GM12878 (cell line): Measurements from ENCODE around the gene THAP9. TPM values are rescaled to one million over a fixed set of nuclear protein-coding genes. Genes with fewer than 3 reads are reported as not detected.
A peak's percentile ranks its signal among the peaks of the same experiment; 100 is the strongest.

ENCODE experiments used
- ATAC-seq: fragments of 200-7000 bp; cut with Tn5 transposase; 3 replicates; pipeline ENCODE4 v1.9.1; 2020; ENCODE audit warnings: mild to moderate bottlenecking, moderate library complexity
- BruUV-seq: library from RNA; stranded (reverse); fragments of 400-500 nt; replicated peaks from 2 replicates; lab custom pipeline; 2021; lab: Mats Ljungman, UMichigan
- CTCF ChIA-PET: fragments of 300-600 bp; sonication (Branson Sonifier 250); formaldehyde crosslinking; extraction: SDS; loops from one replicate; lab custom pipeline; 2021; ENCODE audit warnings: inconsistent platforms; lab: Yijun Ruan, JAX
- POLR2A ChIA-PET: fragments of 350-600 bp; formaldehyde crosslinking; extraction: SDS; loops from one replicate; lab custom pipeline; 2021; ENCODE audit warnings: inconsistent platforms; lab: Charles Lee
- RAD21 ChIA-PET: fragments of 300-600 bp; sonication (Branson Sonifier 250); formaldehyde crosslinking; loops from one replicate; lab custom pipeline; 2023; ENCODE audit warnings: antibody characterized with exemption; ENCODE audit not compliant: unreplicated experiment; lab: Charles Lee
- SMC1A ChIA-PET: fragments of 300-600 bp; sonication (Branson Sonifier 250); formaldehyde crosslinking; loops from one replicate; lab custom pipeline; 2023; ENCODE audit not compliant: unreplicated experiment, uncharacterized antibody; lab: Charles Lee
- DNase-seq: peaks from one replicate; pipeline ENCODE4 v3.0.0-alpha.2; 2011; ENCODE audit warnings: low read depth, low spot score
- FAIRE-seq: peaks from 3 replicates; lab custom pipeline; 2011; peaks lifted over from hg19 to GRCh38; lab: Jason Lieb, UNC
- H2AFZ ChIP-seq: 2 replicates; pipeline ENCODE4 v1.6.0; 2011; ENCODE audit warnings: low read depth, low read length, control low read depth; ENCODE audit not compliant: control insufficient read depth
- H3K27ac ChIP-seq: 2 replicates; pipeline ENCODE4 v1.5.1; 2011; ENCODE audit warnings: control low read depth; ENCODE audit not compliant: control insufficient read depth, insufficient read depth
- H3K27me3 ChIP-seq, 2 experiments: replicated peaks in 1 of 2; 2 replicates each; pipeline versions ENCODE4 v1.6.0 to v1.6.1; 2011; ENCODE audit warnings: low read length in 1 of 2; ENCODE audit not compliant: control insufficient read depth in 2 of 2, insufficient read depth in 2 of 2
- H3K36me3 ChIP-seq, 2 experiments: 2 replicates each; pipeline ENCODE4 v1.5.1; 2011; ENCODE audit warnings: low read length in 1 of 2; ENCODE audit not compliant: control insufficient read depth in 2 of 2, insufficient read depth in 2 of 2
- H3K4me1 ChIP-seq: 2 replicates; pipeline ENCODE4 v1.6.1; 2011; ENCODE audit warnings: mild to moderate bottlenecking, low read length, moderate library complexity, mixed read lengths; ENCODE audit not compliant: control insufficient read depth, insufficient read depth
- H3K4me2 ChIP-seq: 2 replicates; pipeline ENCODE4 v1.6.0; 2011; ENCODE audit warnings: control low read depth; ENCODE audit not compliant: control insufficient read depth, insufficient read depth
- H3K4me3 ChIP-seq: fragments of 200-600 bp; sonication (generic); 2 replicates; pipeline ENCODE4 v1.5.1; 2016
- H3K79me2 ChIP-seq: 2 replicates; pipeline ENCODE4 v1.6.0; 2011; ENCODE audit warnings: low read length; ENCODE audit not compliant: control insufficient read depth, insufficient read depth
- H3K9ac ChIP-seq: 2 replicates; pipeline ENCODE4 v1.8.0; 2011; ENCODE audit warnings: low read length, control low read depth, mixed read lengths; ENCODE audit not compliant: control insufficient read depth, insufficient read depth
- H3K9me3 ChIP-seq: replicated peaks from 3 replicates; pipeline ENCODE4 v1.5.1; 2011; ENCODE audit warnings: mild to moderate bottlenecking, low read length; ENCODE audit not compliant: control insufficient read depth, insufficient read depth
- H4K20me1 ChIP-seq: 2 replicates; pipeline ENCODE4 v1.6.0; 2011; ENCODE audit not compliant: control insufficient read depth, insufficient read depth
- HCFC1 ChIP-seq: fragments of 150-350 bp; IDR thresholded peaks from 2 replicates; pipeline ENCODE4 v1.6.1; 2014; ENCODE audit warnings: low read length
- PML ChIP-seq: IDR thresholded peaks from 2 replicates; pipeline ENCODE4 v1.6.1; 2012; ENCODE audit warnings: low read length, inconsistent platforms
- SRF ChIP-seq, 2 experiments: IDR thresholded peaks; 2 replicates each; pipeline ENCODE4 v1.6.1; 2011; ENCODE audit warnings: low read depth in 2 of 2, low read length in 2 of 2, mild to moderate bottlenecking in 1 of 2, moderate library complexity in 1 of 2
- ZZZ3 ChIP-seq: IDR thresholded peaks from 2 replicates; pipeline ENCODE4 v1.6.1; 2011; ENCODE audit warnings: low read depth; ENCODE audit not compliant: control insufficient read depth, insufficient read length
- whole genome bisulfite sequencing: methylation state at CpG from one replicate; pipeline ENCODE4 v1.1.6; 2016; ENCODE audit warnings: low lambda C conversion rate; ENCODE audit not compliant: insufficient replicate concordance, insufficient coverage; ENCODE audit errors: missing lambda C conversion rate; 5-methylcytosine and 5-hydroxymethylcytosine counted together
- in situ Hi-C: fragments of 300-500 bp; cut with MboI; formaldehyde crosslinking; loops from 9 replicates; pipeline ENCODE4 v1.14.3; 2018; ENCODE audit warnings: mixed read lengths
- intact Hi-C: fragments of 100-400 bp; cut with micrococcal nuclease; formaldehyde crosslinking; loops from one replicate; pipeline ENCODE4 v1.14.2; 2022; ENCODE audit not compliant: unreplicated experiment
- polyA plus RNA-seq, 11 experiments: library from polyadenylated mRNA; depleted of rRNA in 4 of 11; unstranded in 6 of 11; stranded (reverse) in 5 of 11; fragments of >200 nt; fragmentation: Nextera tagmentation in 4 of 11; fragmentation: Illumina TruSeq in 1 of 11; extraction: Ambion mirVana in 4 of 11; extraction: Trizol in 1 of 11; gene quantifications; 1 replicate in 1 of 11; 2 replicates in 10 of 11; pipeline versions ENCODE4 v1.2.1 to v1.2.3, GENCODE V29; 2011 to 2016; ENCODE audit warnings: inconsistent platforms in 2 of 11, missing spikeins in 2 of 11, low read depth in 1 of 11
- total RNA-seq, 4 experiments: library from RNA; depleted of rRNA in 3 of 4; stranded (reverse); fragments of >200 nt in 3 of 4; fragmentation: Illumina TruSeq in 1 of 4; extraction: Trizol in 1 of 4; gene quantifications; 2 replicates each; pipeline versions ENCODE4 v1.2.1 to v1.2.3, GENCODE V29; 2013 to 2021
- TF ChIP-seq, protein P1 (sequence below): fragments of 450-650 bp; conservative IDR thresholded peaks from 2 replicates; pipeline ENCODE4 v1.6.1; 2017; ENCODE audit warnings: mild to moderate bottlenecking, moderate library complexity
- TF ChIP-seq, protein P2 (sequence below): IDR thresholded peaks from 2 replicates; pipeline ENCODE4 v1.6.1; 2012; ENCODE audit warnings: improper control_type of control experiment, low read depth, low read length; ENCODE audit not compliant: insufficient replicate concordance
- TF ChIP-seq, protein P3 (sequence below): fragments of 450-650 bp; IDR thresholded peaks from 2 replicates; pipeline ENCODE4 v1.6.1; 2018; ENCODE audit warnings: mild to moderate bottlenecking, low read depth, moderate library complexity; ENCODE audit not compliant: partially characterized antibody
- TF ChIP-seq, protein P4 (sequence below): IDR thresholded peaks from 2 replicates; pipeline ENCODE4 v1.6.1; 2011; ENCODE audit warnings: borderline replicate concordance, low read depth, mild to moderate bottlenecking, moderate library complexity, low read length; ENCODE audit not compliant: insufficient read depth, poor library complexity, severe bottlenecking

The THAP9 gene
- total and polyA plus RNA-seq, 10 of the 15 experiments (the other 5 are each of a cell fraction or from before 2014, with no cell fraction given): 2.1 to 4.9 (median 3.3) TPM

DNA sequence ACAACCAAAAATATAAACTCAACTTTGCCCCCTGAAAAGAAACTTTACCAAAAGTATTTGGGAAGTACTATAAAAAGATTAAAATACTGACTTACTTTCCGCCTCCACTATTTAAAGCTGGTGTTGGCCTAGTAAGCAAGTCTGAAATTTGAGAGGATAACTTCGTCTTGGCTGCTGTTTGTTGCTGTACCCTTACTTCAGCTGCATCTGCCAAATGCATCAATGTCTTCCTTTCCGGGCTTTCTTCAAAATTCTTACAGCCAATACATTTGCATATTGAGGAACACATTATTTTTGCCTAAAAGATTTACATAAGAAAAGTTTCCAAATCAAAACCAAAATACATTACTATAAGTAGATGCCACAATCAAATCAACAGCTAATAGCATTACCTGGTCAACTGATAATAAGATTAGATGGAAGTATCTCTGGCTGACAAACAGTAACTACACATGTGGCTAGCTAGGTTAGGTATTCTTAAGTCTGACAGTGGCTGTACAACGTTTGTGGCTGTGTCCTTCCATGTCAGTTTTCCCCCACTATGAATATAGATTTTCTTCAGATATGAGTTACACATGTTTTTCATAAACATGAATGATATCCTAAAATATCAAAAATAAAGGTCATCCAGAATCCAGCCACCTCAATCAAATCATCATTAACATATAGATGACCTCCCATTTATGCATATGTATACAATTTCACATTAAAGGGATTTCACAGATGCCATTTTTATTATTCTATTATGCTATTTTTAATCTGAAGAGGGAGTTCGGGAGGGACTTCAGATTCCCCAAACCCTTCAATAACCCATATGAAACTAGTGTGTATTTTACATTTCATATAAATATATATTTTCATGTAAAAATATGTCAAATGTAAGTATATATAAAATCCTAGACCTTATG, 30.6 kb downstream of the THAP9 start:
- Histone ChIP-seq H3K79me2 (no peaks in the 10 kb centered on the region), H4K20me1 (no peaks in the 10 kb centered on the region), H3K4me3 (no peak overlapping the region), H3K9me3 (no peaks in the 10 kb centered on the region), H3K9ac (no peak overlapping the region), H3K4me1 (no peaks in the 10 kb centered on the region), H2AFZ (no peak overlapping the region), H3K36me3 (no peaks in the 10 kb centered on the region; a peak in 2 of 4 replicates), H3K27ac (no peak overlapping the region), H3K27me3 (no peaks in the 10 kb centered on the region), H3K4me2 (no peak overlapping the region)
- in situ Hi-C loops: no loop called here
- FAIRE-seq: peak; percentile 86
- ATAC-seq: no peak
- intact Hi-C loops: no loop called here
- DNase-seq: no peak
- RAD21 ChIA-PET: no interaction called here
- SMC1A ChIA-PET: no interaction called here
- no TSS peak for BruUV-seq
- CTCF ChIA-PET: interaction anchor here (1.3 kb wide), 1 partner anchor 34 kb away, joined by 3 read pairs; no protein-coding TSS in a partner anchor
- 56% methylated on average over 5 of the region's 5 CpGs for WGBS
- POLR2A ChIA-PET: interaction anchor here (0.9 kb wide), 1 partner anchor 36 kb away, joined by 3 read pairs; no protein-coding TSS in a partner anchor
- TF ChIP-seq PML (no peak), HCFC1 (no peak), SRF (IDR thresholded peaks at IDR 0.05; ENCODE audit: low read depth in 2 of 2, low read length in 2 of 2) (no peak), ZZZ3 (no peak)
- TF ChIP-seq, protein P1, sequence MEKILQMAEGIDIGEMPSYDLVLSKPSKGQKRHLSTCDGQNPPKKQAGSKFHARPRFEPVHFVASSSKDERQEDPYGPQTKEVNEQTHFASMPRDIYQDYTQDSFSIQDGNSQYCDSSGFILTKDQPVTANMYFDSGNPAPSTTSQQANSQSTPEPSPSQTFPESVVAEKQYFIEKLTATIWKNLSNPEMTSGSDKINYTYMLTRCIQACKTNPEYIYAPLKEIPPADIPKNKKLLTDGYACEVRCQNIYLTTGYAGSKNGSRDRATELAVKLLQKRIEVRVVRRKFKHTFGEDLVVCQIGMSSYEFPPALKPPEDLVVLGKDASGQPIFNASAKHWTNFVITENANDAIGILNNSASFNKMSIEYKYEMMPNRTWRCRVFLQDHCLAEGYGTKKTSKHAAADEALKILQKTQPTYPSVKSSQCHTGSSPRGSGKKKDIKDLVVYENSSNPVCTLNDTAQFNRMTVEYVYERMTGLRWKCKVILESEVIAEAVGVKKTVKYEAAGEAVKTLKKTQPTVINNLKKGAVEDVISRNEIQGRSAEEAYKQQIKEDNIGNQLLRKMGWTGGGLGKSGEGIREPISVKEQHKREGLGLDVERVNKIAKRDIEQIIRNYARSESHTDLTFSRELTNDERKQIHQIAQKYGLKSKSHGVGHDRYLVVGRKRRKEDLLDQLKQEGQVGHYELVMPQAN: no peak
- TF ChIP-seq, protein P2, sequence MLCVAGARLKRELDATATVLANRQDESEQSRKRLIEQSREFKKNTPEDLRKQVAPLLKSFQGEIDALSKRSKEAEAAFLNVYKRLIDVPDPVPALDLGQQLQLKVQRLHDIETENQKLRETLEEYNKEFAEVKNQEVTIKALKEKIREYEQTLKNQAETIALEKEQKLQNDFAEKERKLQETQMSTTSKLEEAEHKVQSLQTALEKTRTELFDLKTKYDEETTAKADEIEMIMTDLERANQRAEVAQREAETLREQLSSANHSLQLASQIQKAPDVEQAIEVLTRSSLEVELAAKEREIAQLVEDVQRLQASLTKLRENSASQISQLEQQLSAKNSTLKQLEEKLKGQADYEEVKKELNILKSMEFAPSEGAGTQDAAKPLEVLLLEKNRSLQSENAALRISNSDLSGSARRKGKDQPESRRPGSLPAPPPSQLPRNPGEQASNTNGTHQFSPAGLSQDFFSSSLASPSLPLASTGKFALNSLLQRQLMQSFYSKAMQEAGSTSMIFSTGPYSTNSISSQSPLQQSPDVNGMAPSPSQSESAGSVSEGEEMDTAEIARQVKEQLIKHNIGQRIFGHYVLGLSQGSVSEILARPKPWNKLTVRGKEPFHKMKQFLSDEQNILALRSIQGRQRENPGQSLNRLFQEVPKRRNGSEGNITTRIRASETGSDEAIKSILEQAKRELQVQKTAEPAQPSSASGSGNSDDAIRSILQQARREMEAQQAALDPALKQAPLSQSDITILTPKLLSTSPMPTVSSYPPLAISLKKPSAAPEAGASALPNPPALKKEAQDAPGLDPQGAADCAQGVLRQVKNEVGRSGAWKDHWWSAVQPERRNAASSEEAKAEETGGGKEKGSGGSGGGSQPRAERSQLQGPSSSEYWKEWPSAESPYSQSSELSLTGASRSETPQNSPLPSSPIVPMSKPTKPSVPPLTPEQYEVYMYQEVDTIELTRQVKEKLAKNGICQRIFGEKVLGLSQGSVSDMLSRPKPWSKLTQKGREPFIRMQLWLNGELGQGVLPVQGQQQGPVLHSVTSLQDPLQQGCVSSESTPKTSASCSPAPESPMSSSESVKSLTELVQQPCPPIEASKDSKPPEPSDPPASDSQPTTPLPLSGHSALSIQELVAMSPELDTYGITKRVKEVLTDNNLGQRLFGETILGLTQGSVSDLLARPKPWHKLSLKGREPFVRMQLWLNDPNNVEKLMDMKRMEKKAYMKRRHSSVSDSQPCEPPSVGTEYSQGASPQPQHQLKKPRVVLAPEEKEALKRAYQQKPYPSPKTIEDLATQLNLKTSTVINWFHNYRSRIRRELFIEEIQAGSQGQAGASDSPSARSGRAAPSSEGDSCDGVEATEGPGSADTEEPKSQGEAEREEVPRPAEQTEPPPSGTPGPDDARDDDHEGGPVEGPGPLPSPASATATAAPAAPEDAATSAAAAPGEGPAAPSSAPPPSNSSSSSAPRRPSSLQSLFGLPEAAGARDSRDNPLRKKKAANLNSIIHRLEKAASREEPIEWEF: no peak
- TF ChIP-seq, protein P3, sequence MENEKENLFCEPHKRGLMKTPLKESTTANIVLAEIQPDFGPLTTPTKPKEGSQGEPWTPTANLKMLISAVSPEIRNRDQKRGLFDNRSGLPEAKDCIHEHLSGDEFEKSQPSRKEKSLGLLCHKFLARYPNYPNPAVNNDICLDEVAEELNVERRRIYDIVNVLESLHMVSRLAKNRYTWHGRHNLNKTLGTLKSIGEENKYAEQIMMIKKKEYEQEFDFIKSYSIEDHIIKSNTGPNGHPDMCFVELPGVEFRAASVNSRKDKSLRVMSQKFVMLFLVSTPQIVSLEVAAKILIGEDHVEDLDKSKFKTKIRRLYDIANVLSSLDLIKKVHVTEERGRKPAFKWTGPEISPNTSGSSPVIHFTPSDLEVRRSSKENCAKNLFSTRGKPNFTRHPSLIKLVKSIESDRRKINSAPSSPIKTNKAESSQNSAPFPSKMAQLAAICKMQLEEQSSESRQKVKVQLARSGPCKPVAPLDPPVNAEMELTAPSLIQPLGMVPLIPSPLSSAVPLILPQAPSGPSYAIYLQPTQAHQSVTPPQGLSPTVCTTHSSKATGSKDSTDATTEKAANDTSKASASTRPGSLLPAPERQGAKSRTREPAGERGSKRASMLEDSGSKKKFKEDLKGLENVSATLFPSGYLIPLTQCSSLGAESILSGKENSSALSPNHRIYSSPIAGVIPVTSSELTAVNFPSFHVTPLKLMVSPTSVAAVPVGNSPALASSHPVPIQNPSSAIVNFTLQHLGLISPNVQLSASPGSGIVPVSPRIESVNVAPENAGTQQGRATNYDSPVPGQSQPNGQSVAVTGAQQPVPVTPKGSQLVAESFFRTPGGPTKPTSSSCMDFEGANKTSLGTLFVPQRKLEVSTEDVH: no peak
- TF ChIP-seq, protein P4, sequence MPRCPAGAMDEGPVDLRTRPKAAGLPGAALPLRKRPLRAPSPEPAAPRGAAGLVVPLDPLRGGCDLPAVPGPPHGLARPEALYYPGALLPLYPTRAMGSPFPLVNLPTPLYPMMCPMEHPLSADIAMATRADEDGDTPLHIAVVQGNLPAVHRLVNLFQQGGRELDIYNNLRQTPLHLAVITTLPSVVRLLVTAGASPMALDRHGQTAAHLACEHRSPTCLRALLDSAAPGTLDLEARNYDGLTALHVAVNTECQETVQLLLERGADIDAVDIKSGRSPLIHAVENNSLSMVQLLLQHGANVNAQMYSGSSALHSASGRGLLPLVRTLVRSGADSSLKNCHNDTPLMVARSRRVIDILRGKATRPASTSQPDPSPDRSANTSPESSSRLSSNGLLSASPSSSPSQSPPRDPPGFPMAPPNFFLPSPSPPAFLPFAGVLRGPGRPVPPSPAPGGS: no peak
